Keratinocyte (primary cell): ENCODE data around the gene GPX2. TPM values are rescaled to one million over a fixed set of nuclear protein-coding genes. Genes with fewer than 3 reads are reported as not detected.
A peak's percentile ranks its signal among the peaks of the same experiment; 100 is the strongest.

Experiments used
- DNase-seq: peaks from one replicate; pipeline ENCODE4 v3.0.0-alpha.2; 2011; ENCODE audit warnings: low read depth, missing footprints, low spot score
- FAIRE-seq: peaks from 2 replicates; lab custom pipeline; 2011; peaks lifted over from hg19 to GRCh38; lab: Jason Lieb, UNC
- H2AFZ ChIP-seq: 2 replicates; pipeline ENCODE4 v1.6.0; 2012; ENCODE audit warnings: low read length, control low read depth, inconsistent platforms; ENCODE audit not compliant: control insufficient read depth
- H3K27ac ChIP-seq: 2 replicates; pipeline ENCODE4 v1.5.1; 2011; ENCODE audit warnings: low read length; ENCODE audit not compliant: control insufficient read depth, insufficient read depth
- H3K27me3 ChIP-seq: 3 replicates; pipeline ENCODE4 v1.6.0; 2011; ENCODE audit warnings: low read length; ENCODE audit not compliant: control insufficient read depth, insufficient read depth; ENCODE audit errors: extremely low read depth
- H3K36me3 ChIP-seq, 2 experiments: 2 replicates in 1 of 2; 3 replicates in 1 of 2; pipeline ENCODE4 v1.5.1; 2011; ENCODE audit warnings: low read length in 2 of 2, mild to moderate bottlenecking in 1 of 2; ENCODE audit not compliant: control insufficient read depth in 2 of 2, insufficient read depth in 2 of 2; ENCODE audit errors: extremely low read depth in 1 of 2
- H3K4me1 ChIP-seq: 3 replicates; pipeline ENCODE4 v1.5.1; 2011; ENCODE audit warnings: low read length; ENCODE audit not compliant: control insufficient read depth, insufficient read depth; ENCODE audit errors: extremely low read depth
- H3K4me2 ChIP-seq: 3 replicates; pipeline ENCODE4 v1.6.0; 2011; ENCODE audit warnings: low read depth, low read length; ENCODE audit not compliant: control insufficient read depth, insufficient read depth; ENCODE audit errors: extremely low read depth
- H3K4me3 ChIP-seq, 3 experiments: fragments of 200-600 bp in 1 of 3; sonication (generic) in 1 of 3; 2 replicates in 2 of 3; 3 replicates in 1 of 3; pipeline ENCODE4 v1.5.1; 2011 to 2016; ENCODE audit warnings: low read length in 3 of 3, mild to moderate bottlenecking in 3 of 3, control low read depth in 2 of 3, inconsistent platforms in 1 of 3, low read depth in 1 of 3, mixed read lengths in 1 of 3, mixed run types in 1 of 3, moderate library complexity in 1 of 3; ENCODE audit not compliant: control insufficient read depth in 2 of 3, insufficient read depth in 2 of 3; ENCODE audit errors: extremely low read depth in 1 of 3
- H3K79me2 ChIP-seq: 2 replicates; pipeline ENCODE4 v1.6.0; 2012; ENCODE audit warnings: low read length; ENCODE audit not compliant: control insufficient read depth, insufficient read depth
- H3K9ac ChIP-seq: 3 replicates; pipeline ENCODE4 v1.6.0; 2011; ENCODE audit warnings: low read length; ENCODE audit not compliant: control insufficient read depth, insufficient read depth; ENCODE audit errors: extremely low read depth
- H3K9me1 ChIP-seq: 3 replicates; pipeline ENCODE4 v1.6.0; 2011; ENCODE audit warnings: low read length; ENCODE audit not compliant: control insufficient read depth, insufficient read depth; ENCODE audit errors: extremely low read depth
- H3K9me3 ChIP-seq: 2 replicates; pipeline ENCODE4 v1.5.1; 2012; ENCODE audit warnings: low read depth, low read length; ENCODE audit not compliant: control insufficient read depth
- H4K20me1 ChIP-seq: 3 replicates; pipeline ENCODE4 v1.6.0; 2011; ENCODE audit warnings: low read length; ENCODE audit not compliant: control insufficient read depth, insufficient read depth; ENCODE audit errors: extremely low read depth
- CTCF ChIP-seq, 3 experiments: IDR thresholded peaks in 1 of 3; conservative IDR thresholded peaks in 1 of 3; optimal IDR thresholded peaks in 1 of 3; 2 replicates in 2 of 3; 3 replicates in 1 of 3; pipeline versions ENCODE3 to v1.5.1; 2011; ENCODE audit warnings: low read length in 3 of 3, mild to moderate bottlenecking in 3 of 3, moderate library complexity in 2 of 3, control low read depth in 1 of 3, inconsistent platforms in 1 of 3; ENCODE audit not compliant: insufficient read depth in 2 of 3; ENCODE audit errors: extremely low read depth in 1 of 3
- EZH2 ChIP-seq: IDR thresholded peaks from one replicate; pipeline ENCODE4 v1.6.1; 2012; ENCODE audit warnings: inconsistent platforms, mild to moderate bottlenecking, low read length, moderate library complexity
- dilution Hi-C: fragments of 300-500 bp; cut with MboI; formaldehyde crosslinking; loops from one replicate; pipeline ENCODE4 v1.7.0; 2020; ENCODE audit warnings: low sequenced_read_pairs; ENCODE audit not compliant: extremely low pct_ligation_motif_present
- polyA plus RNA-seq, 5 experiments: library from polyadenylated mRNA; depleted of rRNA in 3 of 5; stranded (reverse) in 3 of 5; stranded (forward) in 1 of 5; unstranded in 1 of 5; fragments of >200 nt; gene quantifications; 1 replicate in 1 of 5; 2 replicates in 3 of 5; 3 replicates in 1 of 5; pipeline versions ENCODE4 v1.2.1 to v1.2.3, GENCODE V29; 2011 to 2012; ENCODE audit warnings: missing spikeins in 2 of 5, low read depth in 1 of 5, low replicate concordance in 1 of 5

The GPX2 gene
- polyA plus RNA-seq, 1 donor (not counting 4 experiments of a cell fraction or from before 2014, with no cell fraction given): 47.0 TPM

GRCh38 chr14:64973026-64973442 is 30.5 kb upstream of the GPX2 start:
- DNase-seq (no peak), FAIRE-seq (no peak)
- Histone ChIP-seq H3K4me2 (peak overlapping the region; percentile 79), H3K27me3 (no peaks in the 10 kb centered on the region), H3K9ac (no peak overlapping the region), H2AFZ (no peak overlapping the region), H3K4me1 (no peaks in the 10 kb centered on the region), H3K4me3 (no peak overlapping the region), H3K9me3 (no peaks in the 10 kb centered on the region), H4K20me1 (no peaks in the 10 kb centered on the region), H3K79me2 (no peaks in the 10 kb centered on the region), H3K36me3 (no peaks in the 10 kb centered on the region), H3K27ac (no peak overlapping the region), H3K9me1 (no peaks in the 10 kb centered on the region)
- dilution Hi-C loops: no loop called here
- no peak for TF ChIP-seq EZH2
- no peak for TF ChIP-seq CTCF (optimal IDR thresholded peaks at IDR 0.05 in 1 of 3, IDR thresholded peaks at IDR 0.05 in 1 of 3, conservative IDR thresholded peaks at IDR 0.05 in 1 of 3; ENCODE audit: extremely low read depth in 1 of 3, insufficient read depth in 2 of 3, low read length in 3 of 3)

GRCh38 chr14:64971943-64972791 is 29.6 kb upstream of the GPX2 start, which contains the start of gene RAB15:
TSS of gene RAB15 (minus strand) at chr14:64972336. CDS start at chr14:64972076, 260 bp downstream.
- H3K4me1 ChIP-seq: no peaks in the 10 kb centered on the region
- dilution Hi-C loops: no loop called here
- peak within 1 kb of the TSS; percentile 55 for H3K9ac ChIP-seq
- no peaks in the 10 kb centered on the region for H3K9me1 ChIP-seq
- no peaks in the 10 kb centered on the region for H4K20me1 ChIP-seq
- no peak for TF ChIP-seq EZH2
- TF ChIP-seq CTCF (optimal IDR thresholded peaks at IDR 0.05 in 1 of 3, IDR thresholded peaks at IDR 0.05 in 1 of 3, conservative IDR thresholded peaks at IDR 0.05 in 1 of 3; ENCODE audit: extremely low read depth in 1 of 3, insufficient read depth in 2 of 3, low read length in 3 of 3): no peak
- peak within 1 kb of the TSS; percentile 68 for H2AFZ ChIP-seq
- H3K9me3 ChIP-seq: no peaks in the 10 kb centered on the region
- H3K27ac ChIP-seq: no peak within 1 kb of the TSS
- peak within 1 kb of the TSS; percentile 50 to 61 (median 61) for H3K4me3 ChIP-seq
- H3K27me3 ChIP-seq: no peaks in the 10 kb centered on the region
- no peak for FAIRE-seq
- H3K36me3 ChIP-seq: no peaks in the 10 kb centered on the region
- peak within 1 kb of the TSS; percentile 79 for H3K4me2 ChIP-seq
- no peak for DNase-seq
- H3K79me2 ChIP-seq: no peaks in the 10 kb centered on the region
